ENCODE measurements around the gene RMND5B. TPM values are rescaled to one million over a fixed set of nuclear protein-coding genes. Genes with fewer than 3 reads are reported as not detected.
A peak's percentile ranks its signal among the peaks of the same experiment; 100 is the strongest.
"Not testable (repeated sequence)": the region's sequence is repeated elsewhere in the genome, so short reads cannot be mapped to it uniquely, and the experiment has no call there.

Gene RMND5B
- 33.8 and 39.6 TPM in 2 replicates for total RNA-seq (2014; rRNA removed; shearing (Covaris generic))

DNA sequence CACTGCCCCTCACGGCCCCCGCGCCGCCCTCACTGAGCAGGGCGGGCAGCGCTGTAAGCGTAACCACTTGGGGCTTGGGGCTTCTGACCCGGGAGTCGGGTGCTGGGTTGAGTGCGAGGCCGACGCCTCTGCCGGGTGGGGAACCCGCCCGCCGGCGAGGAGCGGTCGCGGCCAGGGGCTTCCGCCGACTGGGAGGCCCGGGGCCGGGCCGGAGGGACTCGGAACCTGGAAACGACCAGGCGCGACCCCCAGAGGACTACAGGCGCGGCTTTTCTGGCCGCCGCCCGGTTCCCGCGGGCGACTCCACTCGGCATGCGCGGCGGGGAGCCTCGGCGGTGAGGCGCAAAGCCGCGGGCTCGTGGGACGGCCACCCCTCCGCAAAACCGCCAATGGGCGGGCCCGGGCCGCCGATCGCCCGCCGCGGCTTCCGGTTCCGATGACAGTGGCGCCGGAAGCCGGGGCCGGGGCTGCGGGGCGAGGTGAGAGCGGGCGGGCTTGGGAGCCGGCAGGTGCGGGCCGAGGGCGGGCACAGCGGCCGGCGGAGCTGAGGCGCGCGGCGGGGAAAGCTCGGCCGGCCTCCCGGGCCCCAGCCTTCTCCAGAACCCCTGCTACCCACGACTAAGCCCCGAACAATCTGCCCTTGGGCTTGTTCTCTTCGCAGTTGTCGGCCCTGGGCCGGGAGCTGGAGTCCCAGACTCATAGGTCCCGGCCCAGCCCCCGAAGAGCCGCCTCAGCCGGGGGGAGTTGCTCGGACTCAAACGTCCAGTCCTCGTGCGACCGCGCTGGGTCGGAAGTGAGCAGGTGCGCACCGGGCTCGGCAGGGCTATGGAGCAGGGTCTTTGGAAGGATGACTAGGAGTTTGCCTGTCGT, at the start of gene RMND5B:
RMND5B (plus strand) TSS at position 439 of the 870 bp plus-strand sequence. CDS start 7,106 bp downstream, outside the sequence.
- peak; percentile 70 for DNase-seq (ENCODE audit: low spot score)

DNA sequence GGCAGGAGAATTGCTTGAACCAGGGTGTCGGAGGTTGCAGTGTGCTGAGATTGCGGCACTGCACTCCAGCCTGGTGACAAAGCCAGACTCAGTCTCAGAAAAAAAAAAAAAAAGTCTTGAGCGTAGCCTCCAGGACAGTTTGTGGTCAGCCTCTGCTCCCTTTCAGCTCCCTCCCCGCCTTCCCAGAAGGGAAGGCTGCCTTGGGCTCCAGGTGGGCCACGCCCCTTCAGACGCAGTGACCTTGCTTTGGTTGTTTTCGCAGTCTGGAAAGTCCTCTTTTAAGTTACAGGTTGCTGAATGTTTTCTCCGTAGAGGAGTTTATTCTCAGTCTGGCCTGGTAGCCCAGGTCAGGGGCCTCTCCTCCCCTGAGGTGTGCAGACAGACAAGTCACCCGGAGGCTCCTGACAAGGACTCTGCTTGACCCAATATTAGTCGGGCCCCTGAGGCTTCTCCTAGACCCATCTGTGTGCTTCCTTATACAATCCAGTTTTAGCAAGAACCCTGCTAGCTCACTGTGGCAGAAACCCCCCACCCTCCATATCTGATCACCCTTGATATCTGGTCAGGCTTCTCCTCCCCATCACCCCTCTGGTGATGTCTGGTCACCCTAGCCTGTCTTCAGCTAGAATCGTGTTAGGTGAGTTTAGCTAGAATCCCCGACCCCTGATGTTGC, 49.1 kb upstream of the RMND5B start:
- no peak for DNase-seq (ENCODE audit: low spot score)

GRCh38 chr5:178083922-178084321, 46.9 kb upstream of the RMND5B start:
- peak; percentile 53 for DNase-seq (ENCODE audit: low spot score)

DNA sequence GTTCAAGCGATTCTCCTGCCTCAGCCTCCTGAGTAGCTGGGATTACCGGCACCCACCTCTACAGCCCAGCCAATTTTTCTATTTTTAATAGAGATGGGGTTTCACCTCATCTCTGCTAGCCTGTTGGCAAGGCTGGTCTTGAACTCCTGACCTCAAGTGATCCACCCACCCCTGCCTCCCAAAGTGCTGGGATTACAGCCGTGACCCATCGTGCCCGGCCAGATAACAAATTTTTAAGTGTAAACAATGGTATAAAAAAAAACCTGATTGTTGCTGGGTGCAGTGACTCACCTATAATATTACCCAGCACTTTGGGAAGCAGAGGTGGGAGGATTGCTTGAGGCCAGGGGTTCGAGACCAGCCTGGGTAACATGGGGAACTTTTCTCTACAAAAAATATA, 45.5 kb upstream of the RMND5B start:
- peak; percentile 34 for DNase-seq (ENCODE audit: low spot score)

- no peak for DNase-seq (ENCODE audit: low spot score)
Observed at GRCh38 chr5:178086266-178086665, 44.5 kb upstream of the RMND5B start.

DNA sequence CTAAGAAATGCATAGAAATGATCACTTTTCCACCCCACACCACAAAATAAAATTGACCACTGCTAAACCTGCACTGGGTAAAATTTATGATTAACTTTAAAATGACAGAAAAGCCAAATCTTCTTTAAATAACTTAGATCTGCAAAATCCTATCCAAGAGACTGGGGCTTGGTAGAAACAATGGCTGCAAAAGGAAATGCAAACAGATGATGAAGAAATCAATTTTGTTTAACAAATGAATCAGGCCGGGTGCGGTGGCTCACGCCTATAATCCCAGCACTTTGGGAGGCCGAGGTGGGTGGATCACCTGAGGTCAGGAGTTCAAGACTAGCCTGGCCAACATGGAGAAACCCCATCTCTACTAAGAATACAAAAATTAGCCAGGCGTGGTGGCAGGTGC, 43.6 kb upstream of the RMND5B start:
- DNase-seq (ENCODE audit: low spot score), result not testable (repeated sequence)

- no peak for DNase-seq (ENCODE audit: low spot score)
Observed at GRCh38 chr5:178090856-178091255, 40.0 kb upstream of the RMND5B start.

DNA sequence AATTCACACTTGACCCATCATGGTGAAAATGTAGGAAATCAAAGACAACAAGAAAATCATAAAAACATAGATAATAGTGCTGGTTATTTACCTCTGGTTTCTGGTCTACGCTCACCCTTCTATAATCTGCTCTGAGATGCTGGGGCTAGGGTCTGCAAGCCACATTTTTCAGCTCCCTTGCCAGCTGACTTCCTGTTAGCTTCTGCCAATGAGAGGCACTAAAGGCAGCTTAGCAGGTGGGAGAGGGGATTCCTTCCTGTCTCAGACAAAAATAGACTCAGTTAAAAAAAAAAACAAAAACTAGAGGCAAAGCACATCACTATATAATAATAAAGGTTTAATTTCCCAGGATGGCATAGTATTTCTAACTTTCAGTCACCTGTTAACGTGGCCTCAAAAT, 37.7 kb upstream of the RMND5B start:
- no peak for DNase-seq (ENCODE audit: low spot score)

- no peak for DNase-seq (ENCODE audit: low spot score)
Observed at GRCh38 chr5:178094345-178094744, 36.5 kb upstream of the RMND5B start.

GRCh38 chr5:178098685-178099084, 32.1 kb upstream of the RMND5B start:
- no peak for DNase-seq (ENCODE audit: low spot score)

DNA sequence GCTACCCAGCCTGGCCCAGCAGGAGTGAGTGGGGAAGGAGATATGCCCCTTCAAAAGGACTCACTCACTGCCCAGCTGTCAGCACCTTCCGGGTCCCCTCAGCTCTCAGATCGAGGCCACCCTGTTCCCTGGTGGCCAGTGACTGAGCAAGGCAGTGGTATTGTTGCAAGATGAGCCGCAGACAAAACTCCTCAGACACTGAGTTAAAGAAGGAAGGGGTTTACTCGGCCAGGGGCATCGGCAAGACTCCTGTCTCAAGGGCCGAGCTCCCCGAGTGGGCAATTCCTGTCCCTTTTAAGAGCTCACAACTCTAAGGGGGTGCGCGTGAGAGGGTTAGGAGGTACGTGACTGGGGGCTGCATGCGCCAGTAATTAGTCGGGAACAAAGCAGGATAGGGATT, 27.2 kb upstream of the RMND5B start:
- no peak for DNase-seq (ENCODE audit: low spot score)

DNA sequence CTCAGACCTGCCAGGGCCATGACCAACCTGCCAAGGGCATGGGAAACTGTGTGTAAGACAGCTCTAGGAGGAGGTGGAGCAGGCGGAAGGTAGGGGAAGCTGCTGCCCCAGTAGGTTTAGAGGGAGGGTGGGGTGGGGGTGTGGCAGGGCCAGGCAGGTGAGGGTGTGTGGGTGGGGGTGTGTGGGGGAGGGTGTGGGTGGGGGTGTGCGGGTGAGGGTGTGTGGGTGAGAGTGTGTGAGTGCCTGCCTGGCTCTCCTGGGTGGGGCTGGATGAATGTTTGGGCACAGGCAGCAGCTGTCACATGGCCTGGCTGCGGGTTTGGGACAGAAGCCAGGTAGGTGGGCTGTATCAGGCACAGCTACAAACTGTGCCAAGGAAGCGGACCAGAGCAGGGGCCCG, 26.3 kb upstream of the RMND5B start:
- peak; percentile 55 for DNase-seq (ENCODE audit: low spot score)

- DNase-seq (ENCODE audit: low spot score), result no peak
Observed at GRCh38 chr5:178106086-178106485, 24.7 kb upstream of the RMND5B start.

GRCh38 chr5:178106556-178107239, 24.1 kb upstream of the RMND5B start:
- no peak for DNase-seq (ENCODE audit: low spot score)

- DNase-seq (ENCODE audit: low spot score), result no peak
Observed at GRCh38 chr5:178107756-178108310, 23.0 kb upstream of the RMND5B start.

GRCh38 chr5:178108446-178108845, 22.4 kb upstream of the RMND5B start:
- no peak for DNase-seq (ENCODE audit: low spot score)

- DNase-seq (ENCODE audit: low spot score), result no peak
Observed at GRCh38 chr5:178108966-178109365, 21.8 kb upstream of the RMND5B start.

DNA sequence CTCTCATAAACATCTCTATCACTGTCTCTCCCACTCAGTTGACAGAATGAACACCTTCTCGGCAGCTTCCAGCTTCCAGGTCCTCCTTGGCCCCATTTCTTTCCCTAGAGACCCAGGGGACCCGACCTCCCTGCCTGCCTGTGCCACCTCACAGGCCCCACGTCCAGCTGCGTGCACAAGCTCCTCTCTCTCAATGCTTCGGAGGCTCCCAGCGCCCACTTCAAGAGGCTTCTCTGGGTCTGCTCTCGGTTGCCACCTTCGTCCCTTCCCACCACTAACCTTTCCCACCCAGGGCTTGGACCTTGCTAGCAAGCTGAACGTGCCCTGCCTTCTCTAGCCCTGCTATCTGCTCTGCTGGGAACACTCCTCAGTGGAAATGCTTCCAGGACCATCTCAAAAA, 20.3 kb upstream of the RMND5B start:
- no peak for DNase-seq (ENCODE audit: low spot score)

GRCh38 chr5:178111925-178112324, 18.9 kb upstream of the RMND5B start:
- no peak for DNase-seq (ENCODE audit: low spot score)

DNA sequence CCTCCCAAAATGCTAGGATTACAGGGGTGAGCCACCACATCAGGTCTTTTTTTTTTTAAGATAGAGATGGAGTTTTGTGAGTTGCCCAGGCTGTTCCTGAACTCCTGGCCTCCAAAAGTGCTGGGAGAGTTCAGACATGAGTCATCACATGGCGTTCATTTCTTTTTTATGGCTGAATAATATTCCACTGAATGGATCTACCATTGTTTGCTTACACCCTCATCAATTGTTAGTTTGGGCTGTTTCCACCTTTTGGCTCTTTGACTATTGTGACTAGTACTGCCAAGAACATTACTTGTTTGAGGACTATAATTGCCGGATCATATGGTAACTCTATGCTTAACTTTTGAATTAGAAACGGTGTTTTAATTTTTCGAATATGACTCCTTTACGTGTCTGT, 18.3 kb upstream of the RMND5B start:
- DNase-seq (ENCODE audit: low spot score), result no peak

DNA sequence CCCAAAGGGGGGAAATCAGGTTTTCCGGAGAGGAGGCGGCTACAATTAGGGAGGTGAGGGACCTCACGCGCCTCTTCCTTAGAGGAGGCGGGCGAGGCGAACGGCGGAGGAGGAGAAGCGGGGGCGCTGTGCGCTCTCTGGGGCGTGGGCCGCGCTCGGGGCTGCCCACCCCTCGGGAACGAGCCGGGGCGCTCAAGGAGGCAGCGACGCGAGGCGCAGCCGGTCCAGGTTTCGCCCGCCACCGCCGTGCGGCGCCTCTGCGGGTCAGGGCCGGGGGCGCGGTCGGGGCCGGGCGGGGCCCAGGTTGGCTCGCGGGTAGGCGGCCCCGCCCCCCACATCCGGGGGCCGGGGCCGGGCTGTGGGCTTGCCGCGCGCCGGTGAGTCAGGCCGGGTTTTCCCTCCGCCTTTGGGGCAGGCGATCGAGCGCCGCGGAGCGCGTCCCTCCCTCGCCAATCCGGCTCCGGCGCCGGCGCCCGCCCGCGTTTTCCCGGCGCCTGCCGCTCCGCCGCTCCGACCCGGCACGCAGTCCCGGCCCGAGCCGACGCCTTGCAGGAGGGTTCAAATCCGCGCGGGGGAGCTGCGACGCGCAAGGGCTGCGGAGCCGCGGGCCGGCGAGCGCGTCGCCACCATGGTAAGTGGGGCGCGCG, 17.6 kb upstream of the RMND5B start, which contains the start of gene N4BP3:
N4BP3 (plus strand) TSS at position 392 of the 647 bp plus-strand sequence. CDS start 6,052 bp downstream, outside the sequence.
- DNase-seq (ENCODE audit: low spot score), result no peak

All from H4 (cell line).